GM21447 (cell line): ENCODE measurements around the gene RESP18.
A peak's percentile ranks its signal among the peaks of the same experiment; 100 is the strongest.
"Not testable (repeated sequence)": the region's sequence is repeated elsewhere in the genome, so short reads cannot be mapped to it uniquely, and the experiment has no call there.

Experiments used
- ATAC-seq: cut with Tn5 transposase; IDR thresholded peaks from one replicate; pipeline ENCODE4 v1.9.1; 2021; ENCODE audit not compliant: unreplicated experiment

Gene RESP18

DNA sequence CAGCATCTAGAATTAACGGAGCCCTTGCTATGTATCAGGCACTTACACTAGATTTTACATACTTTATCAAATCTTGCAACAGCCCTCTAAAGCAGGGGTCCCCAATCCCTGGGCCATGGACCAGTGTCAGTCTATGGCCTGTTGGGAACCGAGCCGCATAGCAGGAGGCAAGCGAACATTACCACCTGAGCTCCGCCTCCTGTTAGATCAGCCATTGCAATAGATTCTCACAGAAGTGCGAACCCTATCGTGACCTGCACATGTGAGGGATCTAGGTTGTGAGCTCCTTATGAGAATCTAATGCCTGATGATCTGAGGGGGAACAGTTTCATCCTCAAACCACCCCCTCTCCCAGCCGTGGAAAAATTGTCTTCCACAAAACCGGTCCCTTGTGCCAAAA lies 39.9 kb downstream of the RESP18 start:
- no peak for ATAC-seq

DNA sequence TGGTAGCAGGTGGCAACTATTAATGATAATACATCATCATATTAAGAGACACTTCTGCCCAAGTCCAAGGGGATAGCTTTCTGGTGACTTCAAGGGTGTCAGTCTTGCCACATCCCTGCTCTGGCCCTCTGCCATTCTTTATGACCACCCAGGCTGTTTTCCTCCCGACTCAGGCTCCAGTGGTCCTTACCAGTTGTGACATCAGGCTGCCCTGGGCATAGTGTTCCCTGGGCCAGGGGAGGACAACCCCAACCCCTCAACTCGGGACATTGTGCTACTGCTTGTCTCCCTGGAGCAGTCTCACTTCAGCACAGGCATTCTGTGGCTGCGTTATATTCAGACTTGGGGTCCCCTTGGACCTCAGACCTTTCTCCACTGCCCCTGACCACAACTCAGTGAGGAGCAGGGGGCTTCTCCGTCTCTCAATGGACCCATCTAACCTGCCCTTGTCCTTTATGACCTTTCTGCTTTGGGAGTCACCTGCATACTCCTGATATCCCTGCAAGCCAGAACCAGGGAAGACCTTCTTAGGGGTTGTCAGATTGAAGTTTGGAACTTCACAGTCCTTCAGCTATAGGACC lies 40.5 kb downstream of the RESP18 start:
- no peak for ATAC-seq

DNA sequence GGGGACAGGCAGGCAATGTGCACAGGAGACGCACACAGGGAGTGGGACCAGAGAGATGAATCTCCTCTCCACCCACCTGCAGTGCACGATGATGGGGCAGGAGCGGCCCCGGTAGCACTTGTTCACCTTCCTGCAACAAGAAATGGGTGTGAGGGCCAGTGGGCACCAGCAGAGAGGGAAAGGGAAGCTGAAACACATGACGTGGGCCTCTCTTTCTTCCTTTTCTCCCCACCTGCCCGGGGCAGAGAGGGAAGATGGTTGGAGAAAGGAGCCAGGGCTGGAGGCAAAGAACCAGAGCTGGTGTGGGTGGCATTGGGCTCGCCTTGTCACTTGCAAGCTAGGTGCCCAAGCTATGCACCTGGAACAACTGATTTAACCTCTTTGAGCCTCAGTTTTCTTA lies 41.1 kb downstream of the RESP18 start:
- no peak for ATAC-seq

DNA sequence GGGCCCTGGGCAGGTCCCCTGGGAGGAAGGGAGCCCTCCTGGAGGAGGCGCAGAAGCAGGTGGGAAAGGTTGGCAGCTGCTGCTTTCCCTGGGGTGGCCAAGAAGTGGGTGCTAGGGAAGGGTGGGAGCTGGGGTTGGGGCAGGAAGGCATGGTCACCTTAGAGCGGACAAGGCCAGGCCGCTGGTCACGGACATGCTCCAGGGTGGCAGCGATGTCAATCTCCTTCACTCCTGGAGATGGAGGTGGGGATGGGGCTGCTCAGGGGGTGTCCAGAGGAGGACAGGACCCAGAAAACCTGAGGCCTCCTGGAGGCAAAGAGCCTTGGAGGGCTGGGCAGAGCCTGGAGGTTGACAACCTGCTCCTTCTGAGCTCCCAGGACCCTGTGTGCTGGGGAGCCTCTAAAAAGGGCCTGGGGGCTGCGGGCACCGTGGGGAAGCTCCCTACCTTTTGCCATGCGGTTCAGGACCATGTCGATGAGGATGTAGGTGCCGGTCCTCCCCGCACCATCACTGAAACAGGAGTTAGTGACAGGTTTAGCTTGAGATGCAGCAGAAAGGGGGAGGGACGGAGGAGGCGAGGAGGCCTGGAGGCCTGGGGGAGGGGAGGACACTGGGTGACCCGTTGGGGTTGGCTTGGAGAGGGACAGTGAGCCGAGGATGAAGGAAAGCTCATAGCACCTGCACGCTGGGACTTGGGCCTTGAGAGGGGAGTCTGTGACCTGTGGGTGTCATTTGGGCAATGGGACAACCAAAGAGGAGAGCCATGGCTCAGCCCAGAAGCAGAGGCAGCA lies 42.0 kb downstream of the RESP18 start:
- ATAC-seq = no peak

DNA sequence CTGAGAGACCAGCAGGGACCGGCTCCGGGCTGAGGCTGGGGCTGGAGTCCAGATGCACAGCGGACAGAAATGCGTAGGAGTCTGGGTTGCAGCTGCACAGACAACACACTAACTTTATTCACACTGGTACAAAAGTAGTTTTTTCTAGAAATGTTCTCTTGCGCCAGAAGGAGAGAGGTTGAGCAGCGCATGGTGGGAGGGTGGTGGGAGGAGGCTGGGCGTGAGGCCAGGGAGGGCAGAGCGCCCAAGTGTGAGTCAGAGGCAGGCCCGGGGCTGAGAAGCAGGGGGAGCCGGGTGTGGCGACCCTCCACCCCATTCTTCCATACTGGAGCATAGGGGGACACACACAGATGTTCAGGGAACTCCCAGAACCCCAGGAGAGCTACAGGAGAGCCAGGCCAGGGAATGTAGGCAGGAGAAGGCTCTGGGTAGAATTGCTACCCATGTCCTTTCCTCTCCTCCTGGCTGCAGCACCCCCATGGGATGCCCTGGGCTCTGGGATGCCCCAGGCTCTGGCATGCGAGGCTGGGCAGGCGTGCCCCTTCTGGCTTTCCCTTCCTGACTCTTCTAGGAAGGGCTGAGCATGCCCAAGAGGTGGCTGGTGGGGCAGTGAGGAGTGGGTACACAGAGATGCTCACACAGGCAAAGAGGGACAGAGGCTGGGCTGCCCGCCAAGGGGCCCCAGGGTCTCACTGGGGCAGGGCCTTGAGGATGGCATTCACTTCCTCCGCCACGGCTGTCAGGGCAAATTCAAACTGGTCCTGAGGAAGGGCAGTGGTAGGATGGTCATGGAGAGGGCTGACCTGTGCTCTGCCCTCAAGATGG lies 42.8 kb downstream of the RESP18 start:
- ATAC-seq = no peak

- ATAC-seq = no peak
Observed at GRCh38 chr2:219289195-219289536, 43.4 kb downstream of the RESP18 start.

DNA sequence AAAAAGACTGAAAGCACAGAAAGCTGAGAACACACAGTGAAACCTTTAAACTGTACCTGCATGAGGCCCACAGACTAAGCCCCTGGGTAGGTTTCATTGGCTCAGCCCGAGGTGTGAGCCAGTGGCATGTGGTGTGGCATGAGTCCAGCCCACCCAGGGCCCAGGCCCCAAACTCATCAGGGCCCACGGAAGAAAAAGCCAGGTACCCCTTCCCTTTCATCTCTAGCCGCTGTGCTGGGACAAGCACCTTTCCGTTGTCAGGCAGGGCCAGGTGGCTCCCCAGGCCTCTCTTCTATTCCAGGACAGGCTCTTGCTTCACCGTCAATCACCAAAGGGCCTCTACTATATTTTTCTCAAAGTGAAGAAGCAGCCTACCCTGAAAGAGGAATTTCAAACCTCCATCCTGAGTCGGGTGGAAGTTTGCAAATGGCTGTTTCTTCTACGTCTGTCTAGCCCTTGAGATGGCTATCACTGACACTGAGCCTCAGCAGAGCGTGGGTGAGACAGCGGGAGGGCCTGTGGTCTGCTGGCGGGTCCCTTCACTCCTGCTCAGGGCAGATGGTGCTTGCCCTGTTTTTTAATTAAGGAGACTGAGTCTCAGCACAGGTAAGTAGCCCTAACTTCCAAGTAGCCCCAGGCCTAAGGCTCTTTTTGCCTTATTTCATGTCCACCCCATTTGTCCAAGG lies 44.8 kb downstream of the RESP18 start:
- no peak for ATAC-seq

GRCh38 chr2:219287116-219287440 lies 45.5 kb downstream of the RESP18 start:
- not testable (repeated sequence) for ATAC-seq

DNA sequence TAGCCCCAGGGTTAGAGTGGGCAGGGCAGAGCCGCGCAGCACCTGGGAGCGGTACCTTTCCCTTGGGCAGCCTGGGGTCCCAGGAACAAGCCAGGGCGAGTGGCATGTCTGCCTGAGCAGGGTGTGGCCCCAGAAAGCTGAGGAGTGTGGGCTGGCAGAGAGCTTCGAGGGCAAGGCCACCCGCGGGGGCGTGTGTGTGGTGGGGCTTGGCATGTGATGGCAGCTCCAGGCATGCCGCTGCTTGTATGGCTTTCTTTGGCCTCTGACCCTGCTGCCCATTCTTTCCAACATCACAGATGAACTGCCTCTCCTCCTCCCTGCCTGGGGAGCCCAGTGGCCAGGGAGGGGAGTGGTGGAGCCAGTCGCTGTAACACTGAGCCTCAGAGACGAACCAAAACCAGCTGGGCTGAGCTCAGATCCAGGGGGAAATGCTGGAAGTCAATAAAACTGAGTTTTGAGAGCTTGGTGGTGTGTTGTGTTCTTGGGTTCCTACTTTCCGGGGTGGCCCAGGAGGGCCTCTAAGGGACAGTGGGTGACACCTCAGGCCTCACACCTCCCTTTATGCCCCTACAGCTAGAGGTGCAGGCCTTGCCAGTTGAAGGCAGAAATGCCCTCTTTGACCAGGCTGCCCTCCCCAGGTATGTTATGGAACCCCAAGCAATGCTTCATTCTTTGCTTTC lies 46.0 kb downstream of the RESP18 start:
- no peak for ATAC-seq

DNA sequence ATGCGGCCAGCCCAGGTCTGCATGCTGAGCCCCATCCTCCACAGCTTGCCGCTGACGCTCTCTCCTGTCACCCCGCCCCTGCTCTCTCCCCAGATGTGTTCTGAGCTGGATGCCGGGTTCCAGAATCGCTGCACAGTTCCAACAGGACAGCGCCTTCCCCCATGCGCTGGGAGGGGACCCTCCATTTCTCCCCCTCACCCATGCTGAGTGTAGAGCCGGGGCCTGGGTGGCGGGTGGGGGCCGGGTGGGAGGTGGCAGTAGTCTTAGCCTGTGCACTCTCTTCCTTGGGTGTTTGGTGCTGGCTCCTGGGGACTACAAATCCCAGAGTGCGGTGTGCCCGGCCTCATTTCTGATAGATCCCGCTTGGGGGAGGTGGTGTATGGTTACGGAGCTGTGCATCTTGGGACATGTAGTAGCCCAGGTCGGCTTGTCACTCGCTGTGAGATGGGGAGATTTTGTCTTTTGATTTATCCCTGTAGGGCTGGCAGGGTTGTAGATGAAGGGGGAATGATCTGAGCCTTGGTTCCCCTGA lies 46.6 kb downstream of the RESP18 start:
- ATAC-seq = no peak

GRCh38 chr2:219285373-219285735 lies 47.2 kb downstream of the RESP18 start:
- ATAC-seq = no peak

GRCh38 chr2:219284501-219285372 lies 47.8 kb downstream of the RESP18 start:
- ATAC-seq = no peak

- ATAC-seq = no peak
Observed at GRCh38 chr2:219282943-219283581, 49.5 kb downstream of the RESP18 start.

GRCh38 chr2:219282375-219282774 lies 50.2 kb downstream of the RESP18 start:
- no peak for ATAC-seq

GRCh38 chr2:219281588-219281987 lies 51.0 kb downstream of the RESP18 start:
- no peak for ATAC-seq

DNA sequence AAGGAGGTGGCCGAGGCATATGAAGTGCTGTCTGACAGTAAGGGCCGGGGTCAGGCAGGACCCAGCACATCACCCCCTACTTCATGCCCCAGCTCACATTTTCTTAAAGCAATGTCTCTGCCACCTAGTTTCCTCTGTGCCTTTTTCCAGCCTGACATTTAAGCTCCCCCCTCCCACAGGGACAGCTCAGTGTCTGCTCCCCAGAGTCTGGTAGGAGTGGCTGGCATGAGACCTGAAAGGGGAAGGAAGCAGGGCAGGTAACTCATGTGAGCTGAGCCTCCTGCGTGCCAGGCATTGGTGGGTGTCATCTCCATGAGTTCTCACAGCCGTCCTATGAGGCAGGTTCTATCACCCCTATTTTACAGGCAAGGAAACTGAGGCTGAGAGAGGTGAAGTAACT lies 51.9 kb downstream of the RESP18 start:
- no peak for ATAC-seq

DNA sequence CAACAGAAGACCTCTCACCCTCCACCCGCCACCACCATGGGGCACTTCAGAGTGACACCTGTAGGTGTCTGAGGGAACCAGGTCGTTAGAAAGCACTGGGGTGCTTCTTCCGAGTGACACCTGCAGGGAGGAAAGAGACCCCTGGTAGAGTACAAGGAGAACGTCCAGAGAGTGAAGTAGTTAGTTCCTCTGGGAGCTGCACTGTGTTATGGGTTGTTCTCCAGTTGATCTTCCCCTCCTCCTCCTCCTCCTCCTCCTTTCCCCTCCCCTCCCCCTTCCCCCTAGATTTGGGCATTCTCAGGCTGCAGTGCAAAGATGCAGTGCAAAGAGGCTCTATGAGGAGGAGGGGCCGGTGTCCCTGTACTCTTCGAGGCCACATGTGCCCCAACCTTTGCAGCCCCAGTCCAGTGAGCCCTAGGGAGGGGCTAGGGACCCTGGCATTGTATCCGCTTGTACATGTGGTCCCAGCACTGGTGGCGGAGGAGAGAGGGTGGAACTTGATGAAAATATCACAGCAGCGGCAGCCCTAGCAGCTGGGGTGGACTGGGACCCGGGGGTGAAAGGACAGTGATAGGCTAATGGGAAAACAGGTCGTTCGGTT lies 52.5 kb downstream of the RESP18 start:
- no peak for ATAC-seq

DNA sequence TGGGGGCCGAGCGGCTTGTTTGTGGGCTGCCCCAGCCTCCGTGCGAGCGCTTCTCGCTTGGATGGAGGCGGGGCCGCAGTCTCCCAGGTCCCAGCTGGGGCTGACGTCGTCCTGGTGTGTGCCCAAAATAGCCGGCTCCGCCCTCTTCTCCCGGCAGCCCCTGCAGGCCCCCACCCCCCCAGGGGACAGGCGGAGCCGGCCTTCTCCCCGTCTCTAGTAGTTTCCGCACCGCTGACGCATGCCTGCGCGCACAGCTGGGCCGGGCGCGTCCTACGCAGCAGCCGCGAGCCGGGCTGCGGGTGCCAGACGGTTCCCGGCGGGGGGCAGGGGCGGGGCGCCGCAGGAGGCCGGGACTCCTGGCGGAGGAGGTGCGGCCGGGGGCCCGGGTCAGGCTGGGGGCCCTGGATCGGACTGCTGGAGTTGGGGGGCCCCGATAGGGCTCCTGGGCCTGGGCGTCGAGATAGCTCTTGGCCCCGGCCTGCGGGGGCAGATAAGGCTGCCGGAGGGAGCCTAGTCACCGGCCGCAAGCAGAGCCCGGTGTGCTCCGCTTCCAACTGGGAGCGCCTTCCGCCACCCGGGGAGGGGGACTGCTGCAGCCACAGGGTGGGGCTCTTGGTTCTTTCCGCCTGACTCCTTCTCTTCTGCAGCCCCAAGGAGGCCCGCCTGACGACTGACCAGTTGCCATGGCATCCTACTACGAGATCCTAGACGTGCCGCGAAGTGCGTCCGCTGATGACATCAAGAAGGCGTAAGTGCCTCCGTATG lies 53.2 kb downstream of the RESP18 start, which contains the start of gene DNAJB2:
TSS of gene DNAJB2 (plus strand) at position 216 of the 765 bp plus-strand sequence. CDS start at position 684, 468 bp downstream.
- peak; percentile 79 for ATAC-seq
